ENCODE results near the gene TMEM79.
A peak's percentile ranks its signal among the peaks of the same experiment; 100 is the strongest.

TMEM79 gene

GRCh38 chr1:156263288-156263655, 20.9 kb upstream of the TMEM79 start:
- DNase-seq (ENCODE audit: low read depth): no peak

- no peak for DNase-seq (ENCODE audit: low read depth)
These were observed 18.1 kb upstream of the TMEM79 start for GRCh38 chr1:156266051-156266450.

DNA sequence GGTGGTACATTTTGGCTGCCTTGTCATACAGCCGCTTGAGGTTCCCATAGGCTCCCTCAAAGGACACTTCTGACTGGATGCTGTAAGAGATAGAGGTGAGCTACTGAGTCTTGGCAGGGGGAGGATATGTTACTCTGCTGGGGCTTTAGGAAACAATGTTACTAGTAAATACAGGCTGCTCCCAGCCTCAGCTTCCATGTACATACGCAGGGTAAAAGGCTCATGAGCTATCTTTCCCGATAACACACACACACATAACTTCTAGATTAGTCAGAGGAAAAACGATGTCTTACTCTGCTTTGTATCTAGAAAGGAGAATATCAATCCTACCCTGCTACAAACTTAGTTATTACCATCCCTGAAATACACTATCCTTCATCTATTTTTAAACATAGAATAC, 15.8 kb upstream of the TMEM79 start:
- DNase-seq (ENCODE audit: low read depth): no peak

GRCh38 chr1:156270314-156270713, 13.8 kb upstream of the TMEM79 start:
- no peak for DNase-seq (ENCODE audit: low read depth)

DNA sequence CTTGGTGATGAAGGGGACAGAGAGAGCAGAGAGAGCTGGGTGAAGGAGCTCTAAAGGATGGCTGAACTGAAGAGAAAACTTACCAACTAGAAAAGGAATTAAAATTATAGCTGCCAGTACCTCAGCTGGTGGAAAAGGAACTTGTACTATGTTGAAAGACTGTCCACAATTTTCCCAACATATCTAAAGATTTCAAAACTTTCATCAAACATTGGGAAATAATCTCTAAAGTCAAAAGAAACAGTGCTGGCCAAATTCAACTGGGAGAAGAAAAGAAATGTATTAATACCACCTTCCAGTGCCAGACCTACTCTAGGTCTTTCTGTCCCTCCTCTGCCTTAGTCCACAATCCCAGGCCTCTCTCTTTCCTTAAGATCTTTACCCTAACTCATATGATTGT, 7.6 kb upstream of the TMEM79 start:
- DNase-seq (ENCODE audit: low read depth): no peak

DNA sequence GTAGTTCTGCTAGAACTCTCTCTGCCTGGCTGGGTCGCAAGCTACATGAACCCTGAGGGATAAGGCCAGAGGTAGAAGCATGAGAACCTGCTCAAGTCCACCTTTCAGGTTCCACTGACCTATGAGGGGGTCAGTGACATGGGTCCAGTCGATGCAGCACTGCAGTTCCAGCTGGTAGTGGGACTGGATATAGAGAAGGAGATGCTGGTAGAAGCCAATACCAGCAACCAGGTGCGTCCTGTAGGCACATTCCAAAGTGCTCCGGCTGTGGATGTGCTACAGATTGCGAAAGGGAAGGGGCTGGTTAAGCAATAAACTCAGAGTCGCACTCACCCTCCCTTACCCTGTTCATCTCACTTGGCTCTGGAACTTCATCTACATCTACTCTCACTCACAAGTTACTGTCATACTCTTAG, 7.2 kb upstream of the TMEM79 start:
- DNase-seq (ENCODE audit: low read depth): no peak

- DNase-seq (ENCODE audit: low read depth): no peak
These were observed 4.3 kb upstream of the TMEM79 start for GRCh38 chr1:156279837-156280236.

DNA sequence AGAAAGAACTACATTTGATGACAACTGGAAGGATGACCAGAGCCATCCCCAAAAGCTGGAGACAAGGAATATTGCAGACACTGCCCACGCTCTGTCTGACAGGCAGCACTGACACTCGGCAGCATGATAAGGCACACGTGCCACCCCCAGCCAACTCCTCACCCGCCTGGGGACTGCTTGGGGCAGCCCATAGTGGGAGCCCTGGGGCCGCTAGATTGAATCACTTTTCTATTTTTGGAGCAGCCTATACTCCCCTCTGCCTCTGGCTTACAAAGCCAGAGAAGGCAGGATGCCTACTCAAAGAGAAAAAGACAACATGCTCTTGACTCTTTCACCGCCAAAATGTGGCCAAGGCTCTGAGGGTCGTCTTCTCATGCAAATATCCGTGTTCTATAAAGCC, 2.8 kb upstream of the TMEM79 start:
- no peak for DNase-seq (ENCODE audit: low read depth)

DNA sequence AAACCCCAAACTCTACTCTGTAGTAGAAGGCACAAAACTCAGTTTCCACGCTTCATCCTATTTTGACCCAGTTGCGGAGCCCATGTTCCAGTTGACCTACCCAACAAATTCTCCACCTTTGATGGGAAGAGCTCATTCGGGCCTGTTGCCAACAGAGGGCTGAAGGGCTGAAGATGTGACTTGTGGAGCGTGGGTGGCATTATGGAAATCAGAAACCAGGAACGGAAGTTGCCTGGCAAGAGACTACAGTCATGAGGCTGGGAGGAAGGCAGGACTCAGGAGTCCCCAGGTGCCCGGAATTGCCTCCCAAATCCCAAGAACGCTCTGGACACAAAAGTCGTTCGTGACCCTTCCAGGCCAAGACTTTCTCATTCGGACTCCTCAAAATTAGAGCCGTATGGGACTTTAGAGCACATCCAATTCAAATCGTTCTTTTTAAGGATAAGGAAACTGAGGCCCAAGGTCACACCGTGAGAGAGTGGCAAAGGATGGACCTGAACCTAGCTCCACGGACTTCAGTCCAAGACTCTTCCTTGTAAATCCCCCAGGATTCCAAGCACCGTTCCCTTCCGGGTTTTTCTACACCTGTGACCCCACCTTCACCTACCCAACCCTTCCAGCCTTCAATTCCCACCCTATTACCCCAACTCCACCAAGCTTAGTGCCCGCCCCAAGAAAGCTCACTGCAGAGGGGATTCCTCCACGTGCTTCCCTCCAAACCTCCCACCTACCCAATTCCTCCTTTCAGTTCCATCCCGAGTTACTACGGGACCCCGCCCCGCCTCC, 2.2 kb upstream of the TMEM79 start:
- DNase-seq (ENCODE audit: low read depth): no peak

- peak; percentile 81 for DNase-seq (ENCODE audit: low read depth)
These were observed 1.5 kb upstream of the TMEM79 start, which contains the start of gene SMG5 for GRCh38 chr1:156282479-156283222. Gene SMG5 (minus strand): TSS chr1:156282825. CDS start chr1:156282680, 145 bp downstream.

GRCh38 chr1:156283521-156283920, 604 bp upstream of the TMEM79 start:
- no peak for DNase-seq (ENCODE audit: low read depth)

- no peak for DNase-seq (ENCODE audit: low read depth)
These were observed 632 bp downstream of the TMEM79 start for GRCh38 chr1:156284757-156285156.

GRCh38 chr1:156285437-156285836, 1.3 kb downstream of the TMEM79 start:
- no peak for DNase-seq (ENCODE audit: low read depth)

DNA sequence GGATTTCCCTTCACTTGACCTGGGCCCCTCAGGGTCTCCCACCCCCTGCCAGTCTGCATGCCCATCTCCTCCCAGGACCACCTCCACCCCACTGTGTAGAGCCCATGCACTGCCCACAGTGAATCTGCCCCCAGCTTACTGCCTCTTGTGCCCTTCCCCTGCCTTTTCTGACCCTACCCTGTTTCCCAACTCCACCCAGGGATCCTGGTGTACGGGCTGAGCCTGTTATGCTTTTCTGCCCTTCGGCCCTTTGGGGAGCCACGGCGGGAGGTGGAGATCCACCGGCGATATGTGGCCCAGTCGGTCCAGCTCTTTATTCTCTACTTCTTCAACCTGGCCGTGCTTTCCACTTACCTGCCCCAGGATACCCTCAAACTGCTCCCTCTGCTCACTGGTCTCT, 1.9 kb downstream of the TMEM79 start:
- DNase-seq (ENCODE audit: low read depth): no peak

- no peak for DNase-seq (ENCODE audit: low read depth)
These were observed 5.7 kb downstream of the TMEM79 start for GRCh38 chr1:156289857-156290256.

GRCh38 chr1:156291226-156292061, 7.3 kb downstream of the TMEM79 start:
- no peak for DNase-seq (ENCODE audit: low read depth)

DNA sequence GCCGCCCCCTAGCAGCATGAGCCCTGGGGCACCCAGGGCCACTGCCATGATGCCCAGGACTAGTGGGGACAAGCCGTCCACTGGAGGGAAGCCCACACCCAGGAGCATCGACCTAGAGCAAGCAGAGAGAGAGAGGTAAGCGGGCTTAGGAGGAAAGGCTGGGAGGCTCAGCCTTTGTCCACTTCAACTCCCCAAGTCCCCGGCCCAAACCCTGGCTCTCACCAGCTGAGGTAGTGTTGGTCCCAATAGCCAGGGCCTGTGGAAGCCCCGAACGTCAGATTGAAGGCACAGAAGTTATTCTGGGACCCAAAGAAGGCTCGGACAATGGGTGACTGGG, 8.9 kb downstream of the TMEM79 start:
- DNase-seq (ENCODE audit: low read depth): no peak

DNA sequence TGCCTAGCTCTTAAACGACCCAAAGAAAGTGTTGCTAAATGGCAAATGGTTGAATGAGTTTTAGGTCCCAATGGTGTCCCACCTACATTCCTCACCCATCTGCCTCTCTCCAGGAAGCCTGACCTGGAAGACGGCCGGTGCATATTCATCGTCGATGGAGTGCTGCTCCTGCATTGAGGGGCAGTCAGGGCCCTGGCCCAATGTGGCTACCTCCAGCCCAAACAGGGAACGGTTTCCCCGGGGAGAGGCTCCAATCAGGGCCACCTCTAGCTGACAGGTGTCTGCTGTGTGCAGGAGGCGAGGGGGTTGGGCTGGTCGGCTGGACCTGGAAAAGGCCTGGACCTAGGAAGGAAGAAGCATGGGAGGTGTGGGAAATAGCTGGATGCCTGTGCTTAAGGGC, 9.8 kb downstream of the TMEM79 start:
- DNase-seq (ENCODE audit: low read depth): no peak

DNA sequence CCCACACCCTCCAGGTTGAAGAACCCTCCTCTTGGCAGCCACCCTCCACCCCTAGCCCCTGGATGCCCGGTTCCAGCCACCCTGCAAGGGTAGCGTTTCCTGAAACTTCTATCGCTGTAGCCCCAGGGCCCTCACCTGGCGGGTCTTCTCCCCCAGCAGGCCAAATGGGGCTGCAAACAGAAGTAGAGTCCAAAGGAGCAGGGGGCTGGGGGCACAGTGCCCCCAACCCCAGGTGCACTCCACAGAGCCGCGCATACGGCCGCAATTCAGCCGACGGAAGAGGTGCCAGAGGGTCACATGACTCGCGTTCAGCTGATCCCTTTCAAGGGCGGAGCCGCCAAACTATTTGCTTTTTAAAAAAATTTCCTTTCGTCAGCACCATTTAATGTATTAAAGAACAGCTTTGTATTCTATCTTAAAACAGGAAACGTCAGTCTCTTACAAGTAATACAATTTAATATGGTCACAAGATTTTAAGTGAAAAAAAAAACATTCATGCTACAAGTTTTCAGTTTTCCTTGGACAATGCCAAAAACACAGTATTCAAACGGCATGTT, 11.3 kb downstream of the TMEM79 start, which contains the start of gene GLMP:
TSS of gene GLMP (minus strand) at position 289 of the 557 bp plus-strand sequence. CDS start at position 255, 34 bp downstream.
- DNase-seq (ENCODE audit: low read depth): no peak

- no peak for DNase-seq (ENCODE audit: low read depth)
These were observed 14.8 kb downstream of the TMEM79 start, which contains the start of gene VHLL for GRCh38 chr1:156298852-156299357. Gene VHLL (minus strand): TSS chr1:156299307. CDS start chr1:156299189, 118 bp downstream.

GRCh38 chr1:156303241-156303640, 19.1 kb downstream of the TMEM79 start:
- DNase-seq (ENCODE audit: low read depth): no peak

- no peak for DNase-seq (ENCODE audit: low read depth)
These were observed 21.1 kb downstream of the TMEM79 start for GRCh38 chr1:156305215-156305614.

Measured in CMK (cell line).